NCI-H146 treated with DMSO at 0.1 percent for 48 hours (cell line): Measurements from ENCODE around the gene SI.

Experiments used
- DNase-seq: peaks from one replicate; lab custom pipeline; 2025; ENCODE audit not compliant: unreplicated experiment; lab: John Stamatoyannopoulos, UW

Gene SI

GRCh38 chr3:165078293-165078692, at the start of gene SI:
Gene SI (minus strand): TSS chr3:165078496. CDS start chr3:165076012, 2,484 bp downstream.
- no peak for DNase-seq

- no peak for DNase-seq
Observed at GRCh38 chr3:165125836-165126235, 47.5 kb upstream of the SI start.

- no peak for DNase-seq
Observed at GRCh38 chr3:165111401-165111800, 33.1 kb upstream of the SI start.

- DNase-seq: no peak
Observed at GRCh38 chr3:165103616-165104015, 25.3 kb upstream of the SI start.

- no peak for DNase-seq
Observed at GRCh38 chr3:165082650-165083049, 4.4 kb upstream of the SI start.

- DNase-seq: no peak
Observed at GRCh38 chr3:165081183-165081582, 2.9 kb upstream of the SI start.

GRCh38 chr3:165075695-165076094, 2.6 kb downstream of the SI start:
- DNase-seq: no peak

GRCh38 chr3:165070682-165071081, 7.6 kb downstream of the SI start:
- DNase-seq: no peak

GRCh38 chr3:165056510-165056909, 21.8 kb downstream of the SI start:
- no peak for DNase-seq

GRCh38 chr3:165040186-165040585, 38.1 kb downstream of the SI start:
- no peak for DNase-seq

GRCh38 chr3:165011557-165011956, 66.7 kb downstream of the SI start:
- no peak for DNase-seq

GRCh38 chr3:164984947-164985346, 93.3 kb downstream of the SI start:
- DNase-seq: no peak

GRCh38 chr3:164962610-164963009, 115.7 kb downstream of the SI start:
- DNase-seq: no peak

- no peak for DNase-seq
Observed at GRCh38 chr3:164952966-164953365, 125.3 kb downstream of the SI start.

GRCh38 chr3:164951403-164951802, 126.9 kb downstream of the SI start:
- DNase-seq: peak; percentile 40

- no peak for DNase-seq
Observed at GRCh38 chr3:164940745-164941144, 137.6 kb downstream of the SI start.

GRCh38 chr3:164929642-164930041, 148.7 kb downstream of the SI start:
- DNase-seq: no peak
